ENCODE data around the gene BRD2. TPM values are rescaled to one million over a fixed set of nuclear protein-coding genes. Genes with fewer than 3 reads are reported as not detected.

BRD2 gene
- total RNA-seq, 1 experiment from 2014 or later: 222 TPM

GRCh38 chr6:32969685-32970412, 1.5 kb downstream of the BRD2 start (continued):
- no peak for TF ChIP-seq ELF4 (CRISPR knock-in tag; IDR thresholded peaks at IDR 0.05; ENCODE audit: low read depth)
- no peak for TF ChIP-seq SMAD4 (CRISPR knock-in tag; IDR thresholded peaks at IDR 0.05)
- no peak for TF ChIP-seq ZNF219 (CRISPR knock-in tag; IDR thresholded peaks at IDR 0.05; ENCODE audit: borderline replicate concordance)
- peak; percentile 70; the same call in 1 of the 2 replicates for TF ChIP-seq ZNF671 (CRISPR knock-in tag; IDR thresholded peaks at IDR 0.05)
- no peak for TF ChIP-seq STAT6 (CRISPR knock-in tag; conservative IDR thresholded peaks at IDR 0.05; ENCODE audit: low read depth)
- no peak for TF ChIP-seq FOXP1 (CRISPR knock-in tag; IDR thresholded peaks at IDR 0.05; ENCODE audit: borderline replicate concordance)
- TF ChIP-seq RELA (CRISPR knock-in tag; IDR thresholded peaks at IDR 0.05; ENCODE audit: borderline replicate concordance): no peak
- no peak for TF ChIP-seq TCF7 (CRISPR knock-in tag; IDR thresholded peaks at IDR 0.05; ENCODE audit: low read depth)
- no peak for TF ChIP-seq ZNF232 (CRISPR knock-in tag; IDR thresholded peaks at IDR 0.05)
- no peak for TF ChIP-seq TP53 (CRISPR knock-in tag; IDR thresholded peaks at IDR 0.05)
- no peak for TF ChIP-seq RORB (CRISPR knock-in tag; IDR thresholded peaks at IDR 0.05)
- TF ChIP-seq AFF4 (CRISPR knock-in tag; IDR thresholded peaks at IDR 0.05; ENCODE audit: borderline replicate concordance): no peak
- TF ChIP-seq SOX15 (CRISPR knock-in tag; IDR thresholded peaks at IDR 0.05): no peak
- TF ChIP-seq CREM (CRISPR knock-in tag; IDR thresholded peaks at IDR 0.05): no peak
- TF ChIP-seq ATF1 (CRISPR knock-in tag; IDR thresholded peaks at IDR 0.05): no peak
- 0 out of 2 replicates have a peak, but pooled peaks have one; percentile 8 for TF ChIP-seq E2F4 (CRISPR knock-in tag; IDR thresholded peaks at IDR 0.05; ENCODE audit: borderline replicate concordance, low read depth)
- no peak for TF ChIP-seq ZBTB21 (CRISPR knock-in tag; IDR thresholded peaks at IDR 0.05; ENCODE audit: borderline replicate concordance)
- no peak for TF ChIP-seq ESRRA (CRISPR knock-in tag; IDR thresholded peaks at IDR 0.05; ENCODE audit: borderline replicate concordance)
- TF ChIP-seq ATF6 (CRISPR knock-in tag; IDR thresholded peaks at IDR 0.05): no peak
- TF ChIP-seq ZMAT4 (CRISPR knock-in tag; IDR thresholded peaks at IDR 0.05): peak; percentile 11; the same call in 1 of the 2 replicates
- 0 out of 2 replicates have a peak, but pooled peaks have one; percentile 5 for TF ChIP-seq GABPB1 (CRISPR knock-in tag; IDR thresholded peaks at IDR 0.05)
- TF ChIP-seq E2F5 (CRISPR knock-in tag; IDR thresholded peaks at IDR 0.05): no peak
- TF ChIP-seq OVOL2 (CRISPR knock-in tag; IDR thresholded peaks at IDR 0.05; ENCODE audit: borderline replicate concordance): no peak
- no peak for TF ChIP-seq NR1H2 (CRISPR knock-in tag; IDR thresholded peaks at IDR 0.05)
- no peak for TF ChIP-seq ZNF512 (CRISPR knock-in tag; IDR thresholded peaks at IDR 0.05; ENCODE audit: borderline replicate concordance)
- no peak for TF ChIP-seq GRHL2 (CRISPR knock-in tag; IDR thresholded peaks at IDR 0.05; ENCODE audit: insufficient replicate concordance, severe bottlenecking)
- TF ChIP-seq CBFB (CRISPR knock-in tag; IDR thresholded peaks at IDR 0.05; ENCODE audit: low read depth): no peak

All from WTC11 (cell line).